Erythroblast (primary cell): ENCODE results near the gene ELAVL2.
A peak's percentile ranks its signal among the peaks of the same experiment; 100 is the strongest.

ENCODE experiments used
- DNase-seq, 2 experiments: peaks; one replicate each; lab custom pipeline; 2025; lab: John Stamatoyannopoulos, UW
- GATA1 ChIP-seq: IDR thresholded peaks from 2 replicates; pipeline ENCODE4 v1.6.1; 2011; ENCODE audit warnings: low read depth, mild to moderate bottlenecking, control low read depth, low read length, moderate library complexity
- POLR2A ChIP-seq: IDR thresholded peaks from 2 replicates; pipeline ENCODE4 v1.6.1; 2011; ENCODE audit warnings: mild to moderate bottlenecking, low read length

Gene ELAVL2

GRCh38 chr9:23829580-23830475, 3.8 kb upstream of the ELAVL2 start:
- TF ChIP-seq GATA1 (no peak), POLR2A (no peak)
- DNase-seq = peak; percentile 33 to 54

DNA sequence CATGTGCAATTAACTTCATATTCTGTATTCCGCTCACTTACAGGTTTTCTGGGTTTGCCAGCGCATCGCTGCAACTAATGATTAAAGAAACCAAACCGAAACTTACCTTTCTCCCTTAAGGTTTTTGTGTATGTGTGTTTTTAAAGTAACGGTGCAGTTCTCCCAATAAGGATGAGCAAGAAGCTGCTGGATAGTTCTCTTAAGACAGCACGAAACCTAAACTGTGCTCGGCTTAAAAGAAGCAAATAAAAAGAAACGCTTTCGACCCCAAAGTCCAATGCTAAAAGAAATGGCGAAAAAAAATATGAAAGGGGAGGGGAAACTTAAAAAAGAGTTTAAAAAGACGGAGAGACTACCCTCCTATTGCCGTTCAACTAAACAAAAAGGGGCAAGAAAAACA, 340 bp downstream of the ELAVL2 start:
- TF ChIP-seq POLR2A = no peak
- no peak for TF ChIP-seq GATA1
- peak in 1 of 2 experiments; percentile 40 for DNase-seq

DNA sequence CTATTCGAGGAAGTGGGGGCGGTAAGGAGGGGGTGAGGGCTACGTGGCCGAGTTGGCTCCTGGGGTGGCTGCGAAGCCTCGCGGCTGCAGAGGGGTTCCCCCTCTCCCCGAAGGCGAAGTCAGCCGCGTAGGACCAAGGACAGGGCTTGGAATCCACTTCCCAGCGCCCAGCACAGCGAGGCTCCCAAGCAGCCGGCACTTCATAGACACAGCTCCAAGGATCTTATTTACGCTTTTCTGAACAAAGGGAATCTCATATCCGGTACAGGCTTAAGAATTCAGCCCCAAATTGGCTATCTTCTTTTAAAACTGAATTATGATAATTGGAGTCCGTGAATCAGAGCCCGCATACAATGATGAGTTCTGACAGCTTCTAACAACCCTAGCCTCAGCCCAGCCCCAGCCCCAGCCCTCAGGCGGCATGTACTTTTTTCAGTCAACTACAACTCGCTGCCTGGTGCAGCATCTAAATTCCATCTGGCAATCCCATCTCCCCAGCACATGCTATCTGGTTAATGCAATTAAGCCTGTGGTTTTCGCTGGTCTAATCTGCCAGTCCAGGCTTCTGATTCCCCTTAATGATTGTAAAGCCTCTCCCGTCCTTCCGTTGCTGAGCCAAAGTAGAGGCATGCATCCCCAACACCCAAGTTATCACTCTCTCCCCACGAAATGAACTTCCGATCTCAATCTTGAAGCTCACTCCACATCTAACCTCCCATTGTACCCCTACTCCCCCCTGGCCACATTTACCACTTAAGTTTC, 1.0 kb downstream of the ELAVL2 start:
- peak; percentile 57 to 86 for DNase-seq
- TF ChIP-seq POLR2A (no peak), GATA1 (no peak)

GRCh38 chr9:23823986-23824829, 1.8 kb downstream of the ELAVL2 start:
- peak in 1 of 2 experiments; percentile 4 for DNase-seq
- TF ChIP-seq POLR2A = no peak
- TF ChIP-seq GATA1 = no peak

GRCh38 chr9:23823269-23823668, 2.8 kb downstream of the ELAVL2 start:
- DNase-seq = no peak
- TF ChIP-seq POLR2A = no peak
- TF ChIP-seq GATA1 = no peak

GRCh38 chr9:23822261-23823169, 3.5 kb downstream of the ELAVL2 start:
- DNase-seq = peak; percentile 14 to 21
- no peak for TF ChIP-seq GATA1
- TF ChIP-seq POLR2A = no peak

- peak; percentile 68 to 81 for DNase-seq
Measured at GRCh38 chr9:23821375-23822181, 4.5 kb downstream of the ELAVL2 start.

GRCh38 chr9:23820451-23821374, 5.3 kb downstream of the ELAVL2 start:
- DNase-seq = peak; percentile 47 to 61

More at GRCh38 chr9:23821375-23822181, 4.5 kb downstream of the ELAVL2 start:
- TF ChIP-seq POLR2A = no peak
- TF ChIP-seq GATA1 = no peak

DNA sequence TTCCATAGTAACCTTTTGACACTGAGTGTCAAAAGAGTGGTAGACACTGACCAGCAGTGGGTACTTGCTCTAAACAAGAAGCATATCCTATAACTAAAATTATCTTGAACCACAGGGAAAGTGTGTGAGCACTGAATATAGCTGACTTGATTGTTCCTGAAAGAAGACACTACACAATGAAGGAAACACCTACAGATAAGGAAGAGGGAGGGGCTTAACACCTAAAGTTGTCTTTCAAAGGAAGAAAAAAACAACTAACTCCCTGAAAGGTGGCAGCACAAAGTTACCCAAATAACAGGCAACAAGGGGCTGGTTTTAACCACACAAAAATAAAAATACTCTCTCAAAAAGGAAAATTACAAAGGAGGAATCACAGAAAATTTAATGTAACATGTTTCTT, 6.6 kb downstream of the ELAVL2 start:
- DNase-seq = no peak
- TF ChIP-seq GATA1 (no peak), POLR2A (no peak)

More at GRCh38 chr9:23820451-23821374, 5.3 kb downstream of the ELAVL2 start:
- TF ChIP-seq POLR2A (no peak), GATA1 (no peak)

DNA sequence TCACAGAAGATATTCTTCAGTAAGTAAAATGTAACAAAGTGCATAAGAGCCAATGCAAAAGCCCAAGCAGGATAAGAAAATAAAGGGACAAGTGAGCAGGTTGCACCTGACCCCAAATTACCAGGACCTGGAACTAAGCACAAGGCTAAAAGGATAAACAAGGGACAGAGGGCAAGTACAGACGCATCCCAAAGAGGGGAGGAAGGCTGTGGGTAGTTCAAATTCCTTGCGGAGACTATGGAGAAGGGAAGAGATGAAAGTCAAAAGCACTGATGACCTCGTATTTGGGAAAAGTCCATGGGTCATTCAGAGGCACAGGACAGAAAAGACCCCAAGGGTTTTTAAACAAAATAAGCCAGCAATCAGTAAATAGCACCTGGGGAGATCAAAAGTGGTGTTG, 11.8 kb downstream of the ELAVL2 start:
- DNase-seq = no peak
- no peak for TF ChIP-seq GATA1
- TF ChIP-seq POLR2A = no peak

- DNase-seq = no peak
- TF ChIP-seq POLR2A (no peak), GATA1 (no peak)
Measured at GRCh38 chr9:23812673-23813072, 13.4 kb downstream of the ELAVL2 start.

GRCh38 chr9:23811633-23812032, 14.4 kb downstream of the ELAVL2 start:
- TF ChIP-seq GATA1 = no peak
- no peak for TF ChIP-seq POLR2A
- DNase-seq = no peak
